Panc1 (cell line): Measurements from ENCODE around the gene ZC3H11A. TPM values are rescaled to one million over a fixed set of nuclear protein-coding genes. Genes with fewer than 3 reads are reported as not detected.

ENCODE experiments used
- ATAC-seq: fragments of 200-7000 bp; cut with Tn5 transposase; 2 replicates; pipeline ENCODE4 v1.9.1; 2020; ENCODE audit warnings: mild to moderate bottlenecking, moderate library complexity
- BruUV-seq: library from RNA; stranded (reverse); fragments of 400-500 nt; replicated peaks from 2 replicates; lab custom pipeline; 2021; lab: Mats Ljungman, UMichigan
- CTCF ChIA-PET: fragments of 300-600 bp; sonication (Branson Sonifier 250); formaldehyde crosslinking; loops from one replicate; lab custom pipeline; 2022; ENCODE audit warnings: antibody characterized with exemption; lab: Charles Lee
- POLR2A ChIA-PET: fragments of 300-600 bp; sonication (Branson Sonifier 250); formaldehyde crosslinking; loops from one replicate; lab custom pipeline; 2022; ENCODE audit warnings: antibody characterized with exemption; lab: Charles Lee
- DNase-seq: peaks from one replicate; pipeline ENCODE4 v3.0.0-alpha.2; 2010; ENCODE audit warnings: low read depth, low spot score
- H3K27ac ChIP-seq: 2 replicates; pipeline ENCODE4 v1.5.1; 2011; ENCODE audit warnings: mild to moderate bottlenecking, low read length, inconsistent platforms
- H3K27me3 ChIP-seq: fragments of 200-500 bp; sonication (Bioruptor generic); 2 replicates; pipeline ENCODE4 v1.6.0; 2014; ENCODE audit warnings: low read length, inconsistent platforms; ENCODE audit not compliant: control insufficient read depth, insufficient read depth
- H3K36me3 ChIP-seq: fragments of 200-500 bp; sonication (Bioruptor generic); 2 replicates; pipeline ENCODE4 v1.5.1; 2014; ENCODE audit warnings: inconsistent platforms, mild to moderate bottlenecking, low read length, moderate library complexity; ENCODE audit not compliant: control insufficient read depth, insufficient read depth
- H3K4me1 ChIP-seq: 2 replicates; pipeline ENCODE4 v1.5.1; 2011; ENCODE audit warnings: inconsistent platforms, mild to moderate bottlenecking, low read length, moderate library complexity; ENCODE audit not compliant: control insufficient read depth, insufficient read depth
- H3K4me3 ChIP-seq, 2 experiments: 2 replicates each; pipeline ENCODE4 v1.5.1; 2011 to 2012; ENCODE audit warnings: low read depth in 2 of 2, low read length in 2 of 2, mild to moderate bottlenecking in 2 of 2, inconsistent platforms in 1 of 2, moderate library complexity in 1 of 2
- H3K9me3 ChIP-seq: fragments of 200-500 bp; sonication (Bioruptor generic); 2 replicates; pipeline ENCODE4 v1.5.1; 2014; ENCODE audit warnings: low read depth, mild to moderate bottlenecking, inconsistent platforms, low read length, moderate library complexity; ENCODE audit not compliant: control insufficient read depth, insufficient read depth
- POLR2AphosphoS5 ChIP-seq: IDR thresholded peaks from 2 replicates; pipeline ENCODE4 v1.6.1; 2012; ENCODE audit warnings: mild to moderate bottlenecking, low read depth, low read length, moderate library complexity
- SIN3A ChIP-seq: IDR thresholded peaks from 2 replicates; pipeline ENCODE4 v1.6.1; 2012; ENCODE audit warnings: low read depth, mild to moderate bottlenecking, low read length, moderate library complexity, borderline replicate concordance; ENCODE audit not compliant: insufficient read depth
- TCF7L2 ChIP-seq: IDR thresholded peaks from 2 replicates; pipeline ENCODE4 v1.6.1; 2011; ENCODE audit warnings: mild to moderate bottlenecking, low read depth, low read length, inconsistent platforms
- in situ Hi-C: cut with HindIII; loops from 2 replicates; pipeline ENCODE4 v1.10.0; 2016; ENCODE audit warnings: low sequenced_read_pairs, low pct_unique_long_range_greater_than_20kb
- intact Hi-C: fragments of 100-400 bp; cut with micrococcal nuclease; formaldehyde crosslinking; loops from one replicate; pipeline ENCODE4 v1.10.0; 2022; ENCODE audit not compliant: unreplicated experiment
- total RNA-seq: library from RNA; stranded (reverse); gene quantifications from one replicate; pipeline ENCODE4 v1.2.1, GENCODE V29; 2021; ENCODE audit not compliant: unreplicated experiment
- TF ChIP-seq, protein P1 (sequence below), 2 experiments: IDR thresholded peaks; 2 replicates each; pipeline ENCODE4 v1.6.1; 2011 to 2012; ENCODE audit warnings: low read depth in 2 of 2, control low read depth in 1 of 2, low read length in 1 of 2, mild to moderate bottlenecking in 1 of 2, moderate library complexity in 1 of 2; ENCODE audit not compliant: insufficient read depth in 1 of 2
- TF ChIP-seq, protein P2 (sequence below): fragments of 450-650 bp; IDR thresholded peaks from 2 replicates; pipeline ENCODE4 v1.5.1; 2017; ENCODE audit warnings: mild to moderate bottlenecking

Gene ZC3H11A
- total RNA-seq, 1 experiment from 2014 or later = 69.6 TPM

DNA sequence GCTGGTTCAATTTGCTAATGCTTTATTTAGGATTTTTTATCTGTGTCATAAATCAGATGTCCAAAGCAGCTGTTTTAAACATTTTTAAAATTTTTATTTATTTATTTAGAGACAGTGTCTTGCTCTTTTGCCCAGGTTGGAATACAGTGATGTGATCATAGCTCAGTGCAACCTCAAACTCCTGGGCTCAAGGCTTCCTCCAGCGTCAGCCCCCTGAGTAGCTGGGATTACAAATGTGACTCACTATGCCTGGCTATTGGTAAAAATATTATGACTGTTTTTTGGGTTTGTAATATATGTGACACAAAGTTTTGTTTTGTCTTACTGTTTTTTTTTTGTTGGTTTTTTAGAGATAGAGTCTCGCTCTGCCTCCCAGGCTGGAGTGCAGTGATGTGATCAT, 11.8 kb downstream of the ZC3H11A start:
- peaks cover 12% of the 10 kb centered on the region; the same call in 1 of the 2 replicates for H3K36me3 ChIP-seq
- TF ChIP-seq, protein P1, sequence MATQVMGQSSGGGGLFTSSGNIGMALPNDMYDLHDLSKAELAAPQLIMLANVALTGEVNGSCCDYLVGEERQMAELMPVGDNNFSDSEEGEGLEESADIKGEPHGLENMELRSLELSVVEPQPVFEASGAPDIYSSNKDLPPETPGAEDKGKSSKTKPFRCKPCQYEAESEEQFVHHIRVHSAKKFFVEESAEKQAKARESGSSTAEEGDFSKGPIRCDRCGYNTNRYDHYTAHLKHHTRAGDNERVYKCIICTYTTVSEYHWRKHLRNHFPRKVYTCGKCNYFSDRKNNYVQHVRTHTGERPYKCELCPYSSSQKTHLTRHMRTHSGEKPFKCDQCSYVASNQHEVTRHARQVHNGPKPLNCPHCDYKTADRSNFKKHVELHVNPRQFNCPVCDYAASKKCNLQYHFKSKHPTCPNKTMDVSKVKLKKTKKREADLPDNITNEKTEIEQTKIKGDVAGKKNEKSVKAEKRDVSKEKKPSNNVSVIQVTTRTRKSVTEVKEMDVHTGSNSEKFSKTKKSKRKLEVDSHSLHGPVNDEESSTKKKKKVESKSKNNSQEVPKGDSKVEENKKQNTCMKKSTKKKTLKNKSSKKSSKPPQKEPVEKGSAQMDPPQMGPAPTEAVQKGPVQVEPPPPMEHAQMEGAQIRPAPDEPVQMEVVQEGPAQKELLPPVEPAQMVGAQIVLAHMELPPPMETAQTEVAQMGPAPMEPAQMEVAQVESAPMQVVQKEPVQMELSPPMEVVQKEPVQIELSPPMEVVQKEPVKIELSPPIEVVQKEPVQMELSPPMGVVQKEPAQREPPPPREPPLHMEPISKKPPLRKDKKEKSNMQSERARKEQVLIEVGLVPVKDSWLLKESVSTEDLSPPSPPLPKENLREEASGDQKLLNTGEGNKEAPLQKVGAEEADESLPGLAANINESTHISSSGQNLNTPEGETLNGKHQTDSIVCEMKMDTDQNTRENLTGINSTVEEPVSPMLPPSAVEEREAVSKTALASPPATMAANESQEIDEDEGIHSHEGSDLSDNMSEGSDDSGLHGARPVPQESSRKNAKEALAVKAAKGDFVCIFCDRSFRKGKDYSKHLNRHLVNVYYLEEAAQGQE (IDR thresholded peaks at IDR 0.05; ENCODE audit: insufficient read depth in 1 of 2, low read depth in 2 of 2, low read length in 1 of 2) = no peak
- TF ChIP-seq, protein P2, sequence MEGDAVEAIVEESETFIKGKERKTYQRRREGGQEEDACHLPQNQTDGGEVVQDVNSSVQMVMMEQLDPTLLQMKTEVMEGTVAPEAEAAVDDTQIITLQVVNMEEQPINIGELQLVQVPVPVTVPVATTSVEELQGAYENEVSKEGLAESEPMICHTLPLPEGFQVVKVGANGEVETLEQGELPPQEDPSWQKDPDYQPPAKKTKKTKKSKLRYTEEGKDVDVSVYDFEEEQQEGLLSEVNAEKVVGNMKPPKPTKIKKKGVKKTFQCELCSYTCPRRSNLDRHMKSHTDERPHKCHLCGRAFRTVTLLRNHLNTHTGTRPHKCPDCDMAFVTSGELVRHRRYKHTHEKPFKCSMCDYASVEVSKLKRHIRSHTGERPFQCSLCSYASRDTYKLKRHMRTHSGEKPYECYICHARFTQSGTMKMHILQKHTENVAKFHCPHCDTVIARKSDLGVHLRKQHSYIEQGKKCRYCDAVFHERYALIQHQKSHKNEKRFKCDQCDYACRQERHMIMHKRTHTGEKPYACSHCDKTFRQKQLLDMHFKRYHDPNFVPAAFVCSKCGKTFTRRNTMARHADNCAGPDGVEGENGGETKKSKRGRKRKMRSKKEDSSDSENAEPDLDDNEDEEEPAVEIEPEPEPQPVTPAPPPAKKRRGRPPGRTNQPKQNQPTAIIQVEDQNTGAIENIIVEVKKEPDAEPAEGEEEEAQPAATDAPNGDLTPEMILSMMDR = no peak
- TF ChIP-seq POLR2AphosphoS5 = no peak
- TF ChIP-seq SIN3A = no peak
- no peak for TF ChIP-seq TCF7L2
- in situ Hi-C loops = no loop called here

DNA sequence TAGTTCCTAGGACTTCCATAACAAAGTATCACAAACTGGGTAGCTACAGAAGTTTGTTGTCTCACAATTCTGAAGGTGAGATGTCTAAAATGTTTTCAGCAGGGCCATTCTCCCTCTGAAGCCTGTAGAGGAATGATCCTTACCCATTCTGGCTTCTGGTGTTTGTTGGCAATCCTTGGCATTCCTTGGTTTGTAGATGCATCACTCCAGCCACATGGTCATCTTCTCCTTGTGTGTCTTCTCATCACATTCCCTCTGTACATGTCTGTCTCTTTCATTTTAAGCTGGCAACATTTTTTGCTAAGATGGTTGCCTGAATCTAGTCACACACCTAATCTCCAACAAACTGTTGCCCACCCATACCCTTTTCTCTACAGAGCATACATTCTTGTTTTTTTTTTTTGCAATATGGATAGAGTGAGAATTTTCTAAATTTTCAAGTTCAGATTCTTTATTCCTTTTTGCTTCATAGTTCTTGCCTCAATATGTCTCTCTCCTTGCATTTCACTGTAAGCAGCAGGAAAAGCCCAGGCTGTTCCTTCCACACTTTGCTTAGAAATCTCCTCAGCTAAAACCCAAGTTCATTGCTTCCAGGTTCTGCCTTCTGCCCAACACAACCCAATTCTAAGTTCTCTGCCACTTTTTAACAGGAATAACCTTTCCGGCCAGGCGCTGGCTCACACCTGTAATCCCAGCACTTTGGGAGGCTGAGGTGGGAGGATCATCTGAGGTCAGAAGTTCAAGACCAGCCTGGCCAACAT, 18.3 kb downstream of the ZC3H11A start:
- H3K9me3 ChIP-seq = no peaks in the 10 kb centered on the region
- POLR2A ChIA-PET = no interaction called here
- ATAC-seq (no peak), DNase-seq (no peak)
- H3K27ac ChIP-seq = no peak overlapping the region
- in situ Hi-C loops (no loop called here), intact Hi-C loops (no loop called here)
- H3K36me3 ChIP-seq = peaks cover 10% of the 10 kb centered on the region
- H3K4me3 ChIP-seq = no peak overlapping the region
- H3K4me1 ChIP-seq = no peaks in the 10 kb centered on the region
- CTCF ChIA-PET = interaction anchor here (0.5 kb wide), 1 partner anchor 217 kb away, joined by 3 read pairs; no protein-coding TSS in a partner anchor
- BruUV-seq = no TSS peak
- no peak for TF ChIP-seq SIN3A
- TF ChIP-seq POLR2AphosphoS5 = no peak
- H3K27me3 ChIP-seq = no peaks in the 10 kb centered on the region

More for the DNA sequence above, 11.8 kb downstream of the ZC3H11A start:
- Histone ChIP-seq H3K27me3 (no peaks in the 10 kb centered on the region), H3K4me3 (no peak overlapping the region), H3K27ac (no peak overlapping the region), H3K9me3 (no peaks in the 10 kb centered on the region), H3K4me1 (no peaks in the 10 kb centered on the region)
- ATAC-seq (no peak), DNase-seq (no peak)
- TSS peak; percentile 10 for BruUV-seq
- intact Hi-C loops = no loop called here
- CTCF ChIA-PET = interaction anchor here (0.7 kb wide), 1 partner anchor 178 kb away, joined by 3 read pairs; no protein-coding TSS in a partner anchor
- POLR2A ChIA-PET = no interaction called here

DNA sequence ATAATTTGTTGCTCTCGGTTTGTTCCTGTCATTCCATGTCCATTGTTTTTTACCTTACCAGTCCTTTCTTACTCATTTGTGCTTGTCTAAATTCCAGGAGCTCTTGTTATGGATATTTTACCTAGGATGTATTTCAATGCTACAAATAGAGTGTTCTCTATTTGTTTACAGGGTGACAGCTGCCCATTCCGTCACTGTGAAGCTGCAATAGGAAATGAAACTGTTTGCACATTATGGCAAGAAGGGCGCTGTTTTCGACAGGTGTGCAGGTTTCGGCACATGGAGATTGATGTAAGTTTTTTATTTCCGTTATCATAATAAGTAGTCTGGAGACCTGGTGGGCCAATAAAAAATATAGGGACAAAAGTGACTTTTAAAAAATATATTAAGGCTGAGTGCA, 23.0 kb downstream of the ZC3H11A start:
- ChIA-PET POLR2A (no interaction called here), CTCF (no interaction called here)
- Histone ChIP-seq H3K36me3 (peaks cover 18% of the 10 kb centered on the region), H3K4me1 (no peaks in the 10 kb centered on the region), H3K9me3 (no peaks in the 10 kb centered on the region), H3K27ac (no peak overlapping the region), H3K27me3 (no peaks in the 10 kb centered on the region), H3K4me3 (no peak overlapping the region)
- ATAC-seq (no peak), DNase-seq (no peak)
- intact Hi-C loops = no loop called here
- no peak for TF ChIP-seq POLR2AphosphoS5
- TF ChIP-seq, protein P2 = no peak
- TF ChIP-seq SIN3A = no peak
- TF ChIP-seq, protein P1 (IDR thresholded peaks at IDR 0.05; ENCODE audit: insufficient read depth in 1 of 2, low read depth in 2 of 2, low read length in 1 of 2) = no peak
- no peak for TF ChIP-seq TCF7L2
- no TSS peak for BruUV-seq
- in situ Hi-C loops = no loop called here
